HG03097 (cell line): ENCODE measurements around the gene KSR1.
A peak's percentile ranks its signal among the peaks of the same experiment; 100 is the strongest.
"Not testable (repeated sequence)": the region's sequence is repeated elsewhere in the genome, so short reads cannot be mapped to it uniquely, and the experiment has no call there.

Source experiments
- ATAC-seq: cut with Tn5 transposase; IDR thresholded peaks from one replicate; pipeline ENCODE4 v1.9.1; 2021; ENCODE audit not compliant: unreplicated experiment, low FRiP score

The KSR1 gene

GRCh38 chr17:27646232-27646631 lies 190.0 kb downstream of the KSR1 start:
- no peak for ATAC-seq

GRCh38 chr17:27647765-27648164 lies 191.5 kb downstream of the KSR1 start:
- ATAC-seq = no peak

GRCh38 chr17:27649111-27649571 lies 192.9 kb downstream of the KSR1 start:
- not testable (repeated sequence) for ATAC-seq

GRCh38 chr17:27649929-27650328 lies 193.7 kb downstream of the KSR1 start:
- ATAC-seq = no peak

- ATAC-seq = no peak
These were observed 194.6 kb downstream of the KSR1 start for GRCh38 chr17:27650836-27651235.

- no peak for ATAC-seq
These were observed 195.4 kb downstream of the KSR1 start for GRCh38 chr17:27651411-27652345.

GRCh38 chr17:27653449-27653971 lies 197.3 kb downstream of the KSR1 start:
- not testable (repeated sequence) for ATAC-seq

- ATAC-seq = no peak
These were observed 197.9 kb downstream of the KSR1 start for GRCh38 chr17:27654136-27654535.

GRCh38 chr17:27654654-27655524 lies 198.6 kb downstream of the KSR1 start:
- ATAC-seq = peak; percentile 73

- ATAC-seq = not testable (repeated sequence)
These were observed 199.4 kb downstream of the KSR1 start for GRCh38 chr17:27655525-27656111.

- not testable (repeated sequence) for ATAC-seq
These were observed 200.4 kb downstream of the KSR1 start for GRCh38 chr17:27656620-27657019.

GRCh38 chr17:27657620-27658019 lies 201.4 kb downstream of the KSR1 start:
- ATAC-seq = no peak

- no peak for ATAC-seq
These were observed 203.4 kb downstream of the KSR1 start for GRCh38 chr17:27659683-27660082.

GRCh38 chr17:27660436-27660835 lies 204.2 kb downstream of the KSR1 start:
- no peak for ATAC-seq

- ATAC-seq = no peak
These were observed 207.8 kb downstream of the KSR1 start for GRCh38 chr17:27663936-27664605.

GRCh38 chr17:27664606-27664965 lies 208.3 kb downstream of the KSR1 start:
- no peak for ATAC-seq

- no peak for ATAC-seq
These were observed 209.3 kb downstream of the KSR1 start for GRCh38 chr17:27665549-27665948.

GRCh38 chr17:27666270-27666669 lies 210.0 kb downstream of the KSR1 start:
- ATAC-seq = not testable (repeated sequence)

- ATAC-seq = no peak
These were observed 210.7 kb downstream of the KSR1 start for GRCh38 chr17:27666831-27667560.
